IPS-18c (cell line): Measurements from ENCODE around the gene PHC1.
"Not testable (repeated sequence)": the region's sequence is repeated elsewhere in the genome, so short reads cannot be mapped to it uniquely, and the experiment has no call there.

ENCODE experiments used
- H3K4me3 ChIP-seq: 2 replicates; pipeline ENCODE4 v1.7.0; 2013; ENCODE audit warnings: low read depth, mild to moderate bottlenecking, low read length, moderate library complexity; ENCODE audit not compliant: insufficient read depth
- H3K9me3 ChIP-seq: one replicate; pipeline ENCODE4 v1.6.1; 2013; ENCODE audit warnings: mild to moderate bottlenecking, low read length, moderate library complexity; ENCODE audit not compliant: control insufficient read depth, insufficient read depth

The PHC1 gene

DNA sequence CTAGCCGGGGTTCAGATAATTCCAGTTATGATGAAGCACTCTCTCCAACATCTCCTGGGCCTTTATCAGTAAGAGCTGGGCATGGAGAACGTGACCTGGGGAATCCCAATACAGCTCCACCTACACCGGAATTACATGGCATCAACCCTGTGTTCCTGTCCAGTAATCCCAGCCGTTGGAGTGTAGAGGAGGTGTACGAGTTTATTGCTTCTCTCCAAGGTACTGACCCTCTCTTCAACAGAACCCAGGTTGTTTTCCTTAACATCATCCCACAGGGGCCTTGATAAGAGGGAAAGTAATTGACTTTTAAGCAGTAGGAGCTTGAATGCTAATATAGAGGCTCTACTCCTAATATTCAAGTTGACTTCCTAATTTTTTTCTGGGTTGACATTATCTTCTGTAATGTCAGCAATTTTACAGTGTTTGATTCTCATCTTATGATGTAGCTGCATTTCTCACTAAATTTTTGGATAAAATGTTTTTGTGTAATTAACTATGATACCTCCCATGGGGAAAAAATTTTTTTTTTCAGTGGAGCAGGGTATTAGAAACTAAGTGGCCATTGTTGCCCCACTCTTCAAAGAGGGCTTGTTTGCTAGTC is 23.6 kb downstream of the PHC1 start:
- not testable (repeated sequence) for H3K4me3 ChIP-seq, H3K9me3 ChIP-seq

DNA sequence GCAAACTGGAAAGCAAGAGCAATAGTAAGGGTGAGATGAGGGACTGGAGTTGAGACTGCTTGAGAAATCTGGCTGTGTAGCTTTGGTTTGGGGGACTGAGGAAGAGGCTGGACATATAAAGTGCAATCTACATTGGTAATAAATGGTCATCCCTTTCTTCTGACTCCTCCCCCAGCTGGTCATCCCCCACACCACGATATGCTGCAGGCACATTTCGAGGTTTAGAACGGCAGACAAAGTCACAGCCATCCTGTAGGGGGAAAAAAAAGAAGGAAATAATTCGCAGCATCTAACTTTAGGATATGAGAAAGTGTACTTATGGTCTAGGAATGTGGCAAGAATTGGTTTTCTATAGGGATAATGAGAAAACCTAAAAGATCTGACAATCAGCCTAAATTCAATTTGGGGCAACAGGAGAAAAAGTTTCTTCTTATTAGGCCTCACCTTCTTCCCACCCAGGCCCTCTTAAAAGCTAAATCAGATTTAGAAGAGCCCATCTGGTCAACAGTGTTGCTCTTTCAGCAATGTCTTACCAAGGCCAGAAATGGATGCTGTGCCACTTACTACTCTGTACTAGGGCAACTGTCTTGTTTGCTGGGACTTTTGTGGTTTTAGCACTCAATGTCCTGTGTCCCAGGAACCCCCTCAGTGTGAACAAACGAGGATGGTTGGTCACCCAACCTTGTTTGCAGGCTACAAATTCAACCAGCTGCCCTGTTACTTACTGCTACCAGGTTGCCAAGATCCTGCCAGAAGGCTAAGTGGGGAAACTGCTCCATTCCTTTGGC is 27.6 kb downstream of the PHC1 start:
- Histone ChIP-seq H3K9me3 (no peaks in the 10 kb centered on the region), H3K4me3 (no peak overlapping the region)

DNA sequence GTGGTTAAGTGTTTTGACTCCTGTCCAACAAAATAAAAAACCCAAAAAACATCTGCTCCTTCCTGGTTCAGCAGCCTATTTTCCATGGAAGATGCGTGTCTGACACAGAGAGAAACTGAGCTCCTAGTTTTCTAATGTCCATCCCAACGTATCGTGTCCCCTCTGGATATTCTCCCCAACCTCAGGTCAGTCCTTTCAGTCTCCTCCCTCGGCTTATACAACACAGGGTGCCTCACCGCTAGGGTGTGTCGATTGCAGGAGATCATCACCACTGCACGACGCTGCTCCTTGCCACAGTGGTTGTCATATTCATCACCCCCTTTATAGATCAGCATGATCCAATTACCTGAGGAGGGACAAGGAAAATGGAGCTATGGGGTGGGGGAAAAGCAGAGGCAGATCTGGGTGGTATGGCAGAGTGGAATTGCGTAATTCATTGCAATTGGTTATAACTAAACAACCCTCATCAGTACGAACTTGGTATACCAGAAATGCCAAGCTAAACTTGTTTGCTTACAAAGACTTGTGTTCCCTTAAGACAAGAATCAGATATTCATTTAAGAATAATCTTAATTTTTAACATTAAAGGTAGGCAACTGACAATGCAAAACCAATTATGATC is 29.4 kb downstream of the PHC1 start:
- Histone ChIP-seq H3K4me3 (no peak overlapping the region), H3K9me3 (no peaks in the 10 kb centered on the region)

DNA sequence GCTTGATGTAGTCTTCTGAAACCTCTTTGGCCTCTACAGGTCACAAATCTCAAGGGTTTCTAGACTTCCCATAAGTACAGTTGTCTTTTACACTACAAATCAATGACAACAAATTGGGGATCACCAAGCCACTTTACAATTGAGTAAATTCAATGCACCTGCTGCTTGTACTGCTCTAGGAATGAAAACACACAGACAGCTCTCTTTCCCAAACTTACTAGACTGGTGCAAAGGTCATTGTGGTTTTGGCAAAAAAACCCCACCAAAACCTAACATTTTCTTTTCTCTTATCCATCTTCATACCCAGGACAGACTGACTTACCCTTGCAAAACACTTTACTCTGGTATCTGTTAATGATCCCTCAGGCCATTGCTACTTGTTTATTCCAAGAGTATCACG is 32.4 kb downstream of the PHC1 start:
- Histone ChIP-seq H3K9me3 (no peaks in the 10 kb centered on the region), H3K4me3 (no peak overlapping the region)

DNA sequence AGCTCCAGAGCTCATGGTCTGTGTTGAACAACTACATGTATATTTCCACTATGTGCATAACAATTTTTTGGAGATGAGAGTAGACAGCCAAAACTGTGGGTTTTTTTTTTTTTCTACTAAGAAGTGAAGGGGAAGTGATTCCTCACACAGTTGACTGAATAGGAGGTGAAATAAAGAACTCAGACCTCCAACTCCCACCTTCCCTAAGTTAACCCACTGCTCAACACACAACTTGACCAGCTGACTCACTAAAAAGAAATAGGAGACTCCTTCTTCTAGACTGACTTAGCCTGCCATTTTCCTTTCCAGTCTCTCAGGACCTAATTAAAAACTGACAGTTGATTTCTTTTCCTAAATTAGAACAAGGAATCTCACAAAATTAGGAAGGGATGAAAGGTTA is 33.4 kb downstream of the PHC1 start:
- Histone ChIP-seq H3K9me3 (no peaks in the 10 kb centered on the region), H3K4me3 (no peak overlapping the region)

DNA sequence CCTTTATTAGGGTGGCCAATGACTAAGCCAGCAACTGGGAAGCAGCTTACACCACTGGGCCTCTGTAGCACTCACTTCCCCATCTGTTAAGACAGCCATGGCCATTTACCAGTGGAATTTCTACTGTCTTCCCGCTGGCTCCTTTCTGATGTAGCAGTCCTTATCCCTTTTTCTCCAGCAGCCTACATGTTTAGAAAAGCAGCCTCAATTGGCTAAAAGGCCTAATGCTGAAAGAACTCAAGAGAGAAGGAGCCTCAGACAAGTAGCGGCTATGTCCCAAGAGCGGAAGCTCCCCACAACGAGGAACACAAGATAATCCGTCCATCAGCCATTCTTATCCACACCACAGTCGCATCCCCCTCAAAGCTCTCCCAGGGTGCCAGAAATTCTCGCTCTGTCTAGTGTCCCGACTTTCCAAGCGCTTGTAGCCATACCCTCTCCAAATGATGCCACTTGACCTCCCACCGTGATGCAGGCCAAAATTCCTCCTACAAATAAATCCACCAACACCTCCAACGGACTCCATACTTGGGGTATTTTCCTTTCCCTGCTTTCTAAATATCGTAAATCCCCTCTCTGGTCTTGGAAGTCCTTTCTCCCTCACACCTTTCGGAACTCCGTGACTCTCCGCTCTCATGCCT is 34.5 kb downstream of the PHC1 start:
- no peaks in the 10 kb centered on the region for H3K9me3 ChIP-seq
- H3K4me3 ChIP-seq = peak overlapping the region; percentile 83

DNA sequence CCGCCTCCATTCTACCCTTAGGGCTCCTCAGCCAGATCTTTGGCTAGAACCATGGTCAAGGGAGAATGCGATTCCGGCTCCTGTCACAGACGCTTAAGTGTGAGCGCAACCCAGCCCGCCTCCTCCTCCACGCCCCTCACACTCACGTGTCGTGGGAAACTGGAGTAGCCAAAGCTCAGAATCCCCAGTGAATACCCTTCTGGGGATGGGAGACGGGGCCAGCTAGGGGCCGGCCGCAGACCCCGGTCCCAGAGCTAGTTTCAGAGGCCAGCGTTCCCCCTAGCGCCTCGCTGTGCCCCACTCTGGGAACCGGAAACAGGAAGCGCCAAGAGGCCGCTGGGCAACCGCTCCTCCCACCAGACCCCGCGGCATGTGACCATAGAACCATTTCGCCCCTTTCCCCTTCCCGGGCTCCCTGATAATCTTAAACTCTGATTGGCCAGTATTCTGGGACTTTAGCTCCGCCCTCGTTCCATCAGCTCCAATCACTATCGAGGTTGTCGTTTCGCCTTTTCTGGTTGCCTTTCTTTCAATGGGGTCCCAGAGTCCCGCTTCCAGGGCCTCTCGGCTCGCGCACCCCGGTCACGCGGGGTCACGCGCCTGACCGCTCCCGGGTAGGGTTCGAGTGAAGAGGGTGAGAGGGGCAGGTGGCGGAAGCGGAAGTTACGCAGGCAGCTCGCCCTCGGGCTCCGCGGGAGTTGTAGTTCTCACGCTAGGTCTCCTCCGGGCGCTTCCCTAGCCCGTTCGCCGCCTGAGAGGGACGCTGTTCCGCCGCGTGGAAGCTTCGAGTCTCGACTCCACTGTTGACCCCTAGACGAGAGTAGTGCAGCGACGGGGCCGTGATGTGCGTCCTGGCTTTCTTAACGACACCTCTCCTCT is 35.3 kb downstream of the PHC1 start, which contains the start of gene M6PR:
Gene M6PR (minus strand): TSS at position 304 of the 879 bp plus-strand sequence. CDS start 3,241 bp downstream, outside the sequence.
- Histone ChIP-seq H3K4me3 (peak within 1 kb of the TSS; percentile 83), H3K9me3 (no peaks in the 10 kb centered on the region)

DNA sequence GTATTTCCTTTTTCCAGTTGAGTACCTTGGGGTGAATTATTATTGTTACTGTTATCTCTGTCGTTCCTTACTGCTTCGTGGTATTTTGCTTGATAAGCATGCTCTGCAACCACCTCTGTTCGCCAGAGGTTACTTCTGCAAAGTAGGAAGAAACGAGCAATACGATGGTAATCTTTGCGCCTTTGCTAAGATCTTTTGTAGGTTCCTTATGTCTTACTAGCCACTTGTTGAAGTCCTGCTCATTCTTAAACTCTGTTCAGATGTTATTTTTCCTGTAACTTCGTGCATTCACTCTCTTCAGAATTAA is 35.9 kb downstream of the PHC1 start:
- Histone ChIP-seq H3K9me3 (no peaks in the 10 kb centered on the region), H3K4me3 (peak overlapping the region; percentile 83)

DNA sequence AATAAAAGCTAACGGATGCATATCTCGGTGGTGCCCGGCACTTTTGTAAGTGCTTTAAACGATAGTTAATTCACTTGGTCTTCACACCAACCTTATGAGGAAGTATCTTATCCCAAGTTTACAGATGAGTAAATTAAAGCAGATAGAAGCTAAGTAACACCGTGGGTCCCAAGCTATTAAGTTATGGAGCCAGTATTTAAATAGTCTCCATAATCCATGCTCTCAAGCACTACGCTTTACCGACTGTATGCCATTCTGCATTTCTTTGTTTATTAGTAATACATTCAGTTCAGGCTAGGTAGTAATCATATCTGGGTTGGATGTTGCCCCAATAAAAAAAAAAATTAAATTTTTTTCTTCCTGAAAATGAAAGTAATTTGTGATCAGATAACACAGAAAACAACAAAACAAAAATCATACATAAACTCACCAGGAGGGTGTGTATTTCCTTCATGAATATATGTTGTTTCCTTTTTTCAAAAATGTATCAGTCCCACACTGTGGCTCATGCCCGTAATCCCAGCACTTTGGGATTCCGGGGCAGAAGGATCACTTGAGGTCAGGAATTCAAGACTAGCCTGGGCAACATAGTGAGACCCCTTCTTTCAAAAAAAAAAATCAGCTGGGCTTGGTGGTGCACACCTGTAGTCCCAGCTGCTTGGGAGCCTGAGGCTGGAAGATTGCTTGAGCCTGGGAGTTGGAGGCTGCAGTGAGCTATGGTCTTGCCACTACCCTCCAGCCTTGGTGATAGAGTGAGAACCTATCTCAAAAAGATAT is 36.6 kb downstream of the PHC1 start:
- H3K4me3 ChIP-seq = peak overlapping the region; percentile 83
- no peaks in the 10 kb centered on the region for H3K9me3 ChIP-seq

DNA sequence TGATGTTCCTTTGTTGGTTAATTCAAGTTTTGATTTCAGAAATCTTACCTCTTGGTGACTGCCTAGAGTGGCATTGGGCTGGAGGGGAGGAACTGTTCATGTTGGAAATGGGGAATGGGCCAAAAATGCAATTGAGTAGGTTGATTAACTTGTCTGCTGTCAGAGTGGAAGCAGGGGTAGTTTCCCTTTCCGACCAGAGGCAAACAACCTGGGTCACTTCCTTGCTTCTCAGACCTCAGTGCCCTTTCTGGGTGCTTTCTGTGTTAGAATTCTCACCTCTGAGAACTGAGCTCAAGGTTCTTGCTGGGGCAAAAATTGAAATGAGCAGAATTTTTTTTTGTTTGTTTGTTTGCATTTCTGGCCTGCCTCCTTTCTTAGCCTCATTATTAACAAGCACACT is 37.4 kb downstream of the PHC1 start:
- Histone ChIP-seq H3K9me3 (no peaks in the 10 kb centered on the region), H3K4me3 (no peak overlapping the region)

DNA sequence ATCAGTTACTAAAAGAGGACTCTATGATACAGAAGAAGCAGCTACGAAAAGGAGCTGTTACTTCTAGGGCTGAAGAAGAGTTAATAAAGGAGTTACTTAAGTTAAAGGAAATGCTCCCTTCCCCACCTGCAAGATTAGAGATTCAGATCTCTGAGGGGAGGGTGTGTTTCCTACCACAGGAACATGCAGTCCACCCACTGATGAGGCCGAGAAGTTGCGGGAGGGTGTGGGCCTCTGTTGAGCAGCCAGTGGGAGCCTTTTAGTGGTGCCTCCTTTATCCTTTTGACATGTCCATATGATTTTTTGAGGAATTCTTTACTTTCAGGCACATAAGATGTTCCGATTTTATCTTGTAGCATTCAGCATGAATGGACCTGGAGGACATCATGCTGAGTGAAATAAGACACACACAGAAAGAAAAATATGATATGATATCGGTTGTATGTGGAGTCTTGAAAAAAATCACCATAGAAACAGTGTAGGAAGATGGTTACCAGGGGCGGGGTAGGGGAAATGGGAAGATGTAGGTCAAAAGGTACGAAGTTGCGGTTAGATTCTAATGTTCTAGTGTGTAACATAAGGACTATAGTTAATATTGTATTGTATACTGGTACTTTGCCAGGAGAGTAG is 39.6 kb downstream of the PHC1 start:
- no peaks in the 10 kb centered on the region for H3K9me3 ChIP-seq

DNA sequence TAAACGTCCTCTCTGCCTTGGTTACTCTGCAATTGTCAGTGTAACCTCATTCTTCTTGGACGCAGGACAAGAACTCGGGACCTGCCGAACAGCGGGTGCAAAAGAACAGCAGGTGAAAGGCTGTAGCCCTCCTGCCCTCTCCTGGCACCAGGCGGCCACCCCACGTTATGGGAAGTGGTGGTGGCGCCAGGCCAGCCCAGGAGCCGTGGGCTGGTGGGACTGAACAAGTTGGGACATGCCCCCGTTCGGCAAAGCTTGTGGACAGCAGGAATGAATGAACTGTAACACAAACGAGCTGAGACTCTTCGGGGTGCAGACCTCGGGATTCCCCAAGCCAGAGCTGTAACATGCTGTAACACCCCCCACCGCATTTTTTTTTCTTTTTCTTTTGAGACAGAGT is 41.8 kb downstream of the PHC1 start:
- peak overlapping the region; percentile 34; the same call in 1 of the 2 replicates for H3K4me3 ChIP-seq
- no peaks in the 10 kb centered on the region for H3K9me3 ChIP-seq

More for the DNA sequence above, 39.6 kb downstream of the PHC1 start:
- H3K4me3 ChIP-seq = no peak overlapping the region

DNA sequence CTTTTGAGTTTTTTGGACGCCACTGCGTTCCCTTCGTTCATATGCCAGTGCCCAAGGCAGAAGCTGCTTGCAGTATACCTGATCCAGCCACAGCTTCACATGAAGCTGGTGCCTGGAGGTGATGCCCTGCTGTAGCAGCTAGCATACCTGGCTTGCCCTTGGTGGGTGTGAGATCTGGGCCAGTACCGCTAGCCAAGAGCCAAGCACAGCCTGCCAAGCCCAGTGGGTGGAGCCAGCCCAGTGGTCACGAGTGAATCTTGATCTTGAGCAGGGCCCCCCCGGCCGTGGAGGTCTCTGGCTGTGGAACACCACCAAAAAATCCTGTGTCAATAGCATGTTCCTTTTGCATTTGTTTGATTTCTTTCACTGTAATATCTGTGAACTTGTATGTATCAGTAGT is 42.5 kb downstream of the PHC1 start:
- H3K9me3 ChIP-seq = no peaks in the 10 kb centered on the region
- no peak overlapping the region for H3K4me3 ChIP-seq

DNA sequence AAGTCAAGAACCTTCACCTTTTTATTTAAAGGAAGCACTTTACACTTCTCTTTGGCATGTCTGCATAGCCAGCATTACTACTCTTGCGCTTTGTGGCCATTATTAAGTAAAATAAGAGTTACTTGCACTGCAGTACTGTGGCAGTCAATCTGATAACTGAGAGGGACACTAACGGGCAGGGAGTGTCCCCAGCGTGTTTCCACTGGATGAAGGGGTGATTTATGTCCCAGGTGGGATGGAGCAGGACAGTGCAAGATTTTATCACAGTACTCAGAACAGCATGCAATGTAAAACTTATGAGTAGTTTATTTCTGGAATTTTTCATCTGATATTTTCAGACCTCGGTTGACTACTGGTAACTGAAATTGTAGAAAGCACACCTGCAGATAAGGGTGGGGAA is 43.3 kb downstream of the PHC1 start:
- no peaks in the 10 kb centered on the region for H3K9me3 ChIP-seq
- H3K4me3 ChIP-seq = no peak overlapping the region

DNA sequence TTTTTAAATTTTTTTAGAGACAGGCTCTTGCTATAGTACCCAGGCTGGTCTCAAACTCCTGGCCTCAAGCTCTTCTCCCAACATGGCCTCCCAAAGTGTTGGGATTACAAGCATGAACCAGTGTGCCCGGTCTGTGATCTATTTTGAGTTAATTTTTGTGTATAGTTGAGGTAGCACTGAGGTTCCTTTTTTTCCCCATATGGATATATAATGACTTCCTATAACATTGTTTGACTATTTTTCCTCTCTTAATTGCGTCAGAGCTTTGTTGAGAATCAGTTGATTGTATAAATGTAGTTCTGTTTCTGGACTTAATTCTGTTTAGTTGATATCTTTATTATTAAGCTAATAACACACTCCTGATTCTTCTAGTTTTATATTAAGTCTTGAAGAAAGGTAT is 43.8 kb downstream of the PHC1 start:
- no peaks in the 10 kb centered on the region for H3K9me3 ChIP-seq

DNA sequence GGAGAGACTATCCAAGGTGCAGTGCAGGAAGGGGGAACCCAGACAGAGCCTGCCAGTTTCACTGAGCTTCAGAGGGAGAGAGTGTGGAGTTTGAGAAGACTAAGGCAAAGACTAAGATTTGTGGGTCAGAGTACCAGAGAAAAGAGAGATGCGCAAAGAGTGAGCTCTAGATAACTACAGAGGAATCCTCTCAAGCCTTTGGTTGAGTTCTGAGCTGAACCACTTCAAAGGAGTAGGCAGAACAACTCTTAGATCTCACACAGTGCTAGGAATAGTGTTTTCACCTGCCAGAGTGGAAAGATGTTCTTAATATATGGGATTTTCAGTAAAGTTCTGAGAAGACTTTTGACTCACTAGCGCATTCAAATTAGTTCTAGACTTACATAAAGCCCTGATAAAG is 45.9 kb downstream of the PHC1 start:
- H3K9me3 ChIP-seq = no peaks in the 10 kb centered on the region
- H3K4me3 ChIP-seq = no peak overlapping the region

More for the DNA sequence above, 43.8 kb downstream of the PHC1 start:
- H3K4me3 ChIP-seq = no peak overlapping the region
